KOPT-K1 (cell line): ENCODE measurements around the gene PDE6H.
A peak's percentile ranks its signal among the peaks of the same experiment; 100 is the strongest.

ENCODE experiments used
- H3K27ac ChIP-seq: fragments of 200-600 bp; sonication (generic); 2 replicates; pipeline ENCODE4 v1.5.1; 2016; ENCODE audit warnings: antibody characterized with exemption, mild to moderate bottlenecking, low read depth, low read length; ENCODE audit not compliant: poor library complexity, severe bottlenecking
- H3K36me3 ChIP-seq: fragments of 200-600 bp; sonication (generic); 2 replicates; pipeline ENCODE4 v1.5.1; 2017; ENCODE audit warnings: antibody characterized with exemption, mild to moderate bottlenecking, low read length, moderate library complexity; ENCODE audit not compliant: insufficient read depth
- H3K9me3 ChIP-seq: fragments of 200-600 bp; sonication (generic); 2 replicates; pipeline ENCODE4 v1.5.1; 2017; ENCODE audit warnings: antibody characterized with exemption, low read length, mild to moderate bottlenecking; ENCODE audit not compliant: insufficient read depth, poor library complexity, severe bottlenecking

The PDE6H gene

DNA sequence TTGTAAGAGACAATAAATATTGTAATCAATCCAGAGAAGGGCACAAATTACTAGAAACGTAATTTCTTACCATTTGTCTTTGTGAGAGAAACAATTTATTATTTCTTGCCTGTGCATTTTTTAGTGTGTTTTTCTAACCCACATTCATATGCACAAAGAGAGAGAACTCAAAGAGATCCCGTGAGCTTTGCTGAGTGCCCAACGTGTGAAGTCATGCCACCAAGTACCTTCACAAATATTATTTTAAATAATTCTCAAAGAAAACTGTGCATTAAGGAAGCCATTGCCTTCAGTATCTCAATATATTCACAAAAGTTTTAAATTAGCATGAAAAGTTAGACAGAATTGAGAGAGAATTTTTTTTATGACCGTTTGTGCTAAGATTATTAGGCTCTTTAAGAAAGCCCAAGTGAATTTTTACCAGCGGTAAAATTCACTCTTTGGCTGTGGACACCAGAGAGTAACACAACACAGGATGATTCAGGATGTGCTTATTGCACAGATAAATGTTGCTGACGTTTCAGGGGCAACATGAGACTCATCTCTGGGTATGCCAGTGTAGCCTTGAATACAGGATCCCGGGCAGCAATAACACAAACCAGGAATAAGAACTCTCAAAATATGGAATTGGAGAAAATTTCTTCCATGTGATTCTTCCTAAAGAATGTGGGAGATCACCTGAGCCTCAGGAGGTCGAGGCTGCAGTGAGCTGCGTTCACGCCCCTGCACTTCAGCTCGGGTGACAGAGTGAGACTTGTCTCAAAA lies 14.3 kb upstream of the PDE6H start:
- peaks cover 58% of the 10 kb centered on the region for H3K36me3 ChIP-seq
- no peaks in the 10 kb centered on the region for H3K9me3 ChIP-seq
- peak overlapping the region; percentile 99 for H3K27ac ChIP-seq

DNA sequence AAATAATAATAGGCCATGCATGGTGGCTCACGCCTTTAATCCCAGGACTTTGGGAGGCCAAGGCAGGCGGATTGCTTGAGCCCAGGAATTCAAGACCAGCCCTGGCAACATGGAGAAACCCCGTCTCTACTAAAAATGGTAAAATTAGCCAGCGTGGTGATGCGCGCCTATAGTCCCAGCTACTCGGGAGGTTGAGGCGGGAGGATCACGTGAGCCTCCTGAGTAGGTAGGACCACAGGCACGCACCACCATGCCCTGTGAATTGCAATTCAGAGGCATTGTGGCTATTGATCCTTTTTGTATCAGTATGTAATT lies 13.8 kb upstream of the PDE6H start:
- Histone ChIP-seq H3K27ac (peak overlapping the region; percentile 99), H3K9me3 (no peaks in the 10 kb centered on the region), H3K36me3 (peaks cover 53% of the 10 kb centered on the region)

DNA sequence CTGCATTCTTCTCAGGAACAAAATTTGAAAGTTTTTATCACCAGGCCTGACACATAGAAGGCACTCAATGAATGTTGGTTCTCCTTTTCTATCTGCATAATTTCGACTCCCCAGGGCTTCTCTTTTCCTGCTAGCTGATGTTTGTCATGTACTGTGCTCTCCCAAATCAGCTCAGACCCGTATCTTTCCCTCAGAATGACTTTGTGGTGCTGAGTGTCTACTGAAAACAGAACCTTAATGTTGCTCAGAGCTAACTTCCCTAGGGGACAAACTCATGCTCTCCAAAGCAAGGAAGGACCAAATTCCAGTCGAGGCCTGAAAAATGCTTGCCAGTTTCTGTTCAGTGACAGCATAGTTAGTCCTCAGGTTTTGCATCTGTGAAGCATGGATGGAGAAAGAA lies 13.4 kb upstream of the PDE6H start:
- Histone ChIP-seq H3K27ac (peak overlapping the region; percentile 99), H3K36me3 (peaks cover 49% of the 10 kb centered on the region), H3K9me3 (no peaks in the 10 kb centered on the region)

DNA sequence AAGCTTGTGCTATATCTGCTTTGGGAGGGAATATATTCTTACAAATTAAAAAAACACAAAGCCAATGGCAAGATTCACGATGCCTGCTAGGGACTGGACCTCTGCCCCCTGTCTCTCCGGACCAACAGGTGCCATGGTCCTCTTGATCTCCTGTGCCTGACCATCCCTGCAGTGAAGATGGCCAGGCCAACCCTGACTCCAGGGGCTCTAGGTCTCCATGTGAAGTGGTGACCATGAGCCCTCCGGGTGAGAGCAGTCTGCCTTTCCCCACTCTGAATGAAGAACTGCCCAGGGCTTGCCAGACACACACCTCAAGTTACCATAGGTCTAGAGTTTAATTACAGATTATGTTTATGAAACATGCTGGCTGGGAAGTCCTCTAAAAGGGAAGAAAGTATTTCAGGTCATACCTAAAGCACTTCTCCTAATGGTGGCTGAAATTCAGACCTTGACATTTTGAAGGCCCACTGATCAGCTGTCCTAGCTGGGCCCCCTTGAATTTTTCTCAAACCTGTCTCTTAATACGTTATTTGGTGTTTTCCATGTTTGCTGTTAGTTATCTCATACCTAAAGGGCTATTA lies 12.8 kb upstream of the PDE6H start:
- Histone ChIP-seq H3K9me3 (no peaks in the 10 kb centered on the region), H3K36me3 (peaks cover 47% of the 10 kb centered on the region), H3K27ac (peak overlapping the region; percentile 99)

DNA sequence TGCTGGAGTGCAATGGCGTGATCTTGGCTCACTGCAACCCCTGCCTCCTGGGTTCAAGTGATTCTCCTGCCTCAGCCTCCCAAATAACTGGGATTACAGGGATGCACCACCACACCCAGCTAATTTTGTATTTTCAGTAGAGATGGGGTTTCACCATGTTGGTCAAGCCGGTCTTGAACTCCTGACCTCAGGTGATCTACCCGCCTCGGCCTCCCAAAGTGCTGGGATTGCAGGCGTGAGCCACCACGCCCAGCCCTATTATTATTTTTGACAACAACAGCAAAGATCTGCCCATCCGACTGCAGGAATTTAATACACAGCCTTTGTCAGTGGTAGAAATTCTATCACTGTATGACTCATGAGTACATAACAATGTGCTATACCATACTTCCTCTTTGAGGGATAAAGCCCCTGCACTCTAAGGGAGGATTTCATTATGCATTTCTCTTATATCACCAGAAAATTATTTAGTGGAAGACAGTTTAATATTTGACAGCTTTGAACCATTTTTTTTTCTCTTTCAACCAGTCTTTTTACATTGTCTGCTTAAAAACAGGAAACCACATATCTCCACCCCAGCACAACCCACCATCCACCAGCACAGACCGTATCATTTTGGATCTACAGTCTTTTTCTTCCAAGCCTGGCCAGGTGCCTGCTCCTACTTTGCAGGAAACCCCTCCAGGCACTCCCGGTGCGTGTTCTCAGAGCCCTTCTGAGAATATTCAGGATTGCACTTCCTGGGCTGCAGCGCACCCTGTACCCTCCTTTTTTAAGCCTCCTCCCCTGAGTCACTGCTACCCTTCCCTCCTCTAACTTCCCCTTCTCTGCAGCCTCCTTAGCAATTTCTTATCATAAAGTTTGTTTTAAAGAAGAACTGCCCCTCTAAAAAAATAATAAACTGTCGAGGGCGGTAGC lies 12.0 kb upstream of the PDE6H start:
- peaks cover 43% of the 10 kb centered on the region for H3K36me3 ChIP-seq
- no peaks in the 10 kb centered on the region for H3K9me3 ChIP-seq
- H3K27ac ChIP-seq = peak overlapping the region; percentile 99

DNA sequence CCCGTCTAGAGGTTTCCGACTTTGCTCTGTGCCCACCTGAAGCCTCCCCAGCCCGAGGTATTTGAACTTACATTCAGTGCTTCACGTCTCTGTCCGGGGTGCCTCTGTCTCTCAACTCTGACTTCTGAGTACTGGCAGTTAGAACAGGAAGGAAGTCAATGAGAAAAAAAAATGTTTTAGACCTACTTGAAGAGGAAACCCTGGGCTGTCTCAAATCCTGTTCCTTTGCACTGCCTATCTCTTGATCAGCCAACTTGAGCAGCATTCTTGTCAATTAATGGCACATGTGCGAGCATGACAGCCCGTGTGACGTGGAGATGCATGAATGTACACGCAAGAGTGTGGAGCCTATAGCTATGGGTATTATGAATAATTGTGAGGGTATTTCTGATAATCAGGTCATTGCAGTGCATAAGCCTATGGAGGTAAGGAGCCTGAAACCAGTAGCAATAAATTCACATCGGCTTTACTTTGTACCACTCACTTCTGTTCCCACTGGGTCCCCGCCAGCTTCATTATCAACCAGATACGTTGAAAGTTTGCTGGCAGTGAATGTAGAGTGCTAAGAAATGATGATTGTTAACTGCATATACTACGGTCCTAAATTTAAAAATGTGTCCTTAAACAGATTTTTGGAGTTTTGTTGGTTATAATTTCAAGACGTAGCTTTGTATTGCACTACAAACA lies 11.2 kb upstream of the PDE6H start, which contains the start of gene ARHGDIB:
ARHGDIB (minus strand) TSS at position 136 of the 687 bp plus-strand sequence. CDS start 10,889 bp downstream, outside the sequence.
- Histone ChIP-seq H3K9me3 (no peaks in the 10 kb centered on the region), H3K27ac (peak within 1 kb of the TSS; percentile 99), H3K36me3 (peaks cover 35% of the 10 kb centered on the region)

DNA sequence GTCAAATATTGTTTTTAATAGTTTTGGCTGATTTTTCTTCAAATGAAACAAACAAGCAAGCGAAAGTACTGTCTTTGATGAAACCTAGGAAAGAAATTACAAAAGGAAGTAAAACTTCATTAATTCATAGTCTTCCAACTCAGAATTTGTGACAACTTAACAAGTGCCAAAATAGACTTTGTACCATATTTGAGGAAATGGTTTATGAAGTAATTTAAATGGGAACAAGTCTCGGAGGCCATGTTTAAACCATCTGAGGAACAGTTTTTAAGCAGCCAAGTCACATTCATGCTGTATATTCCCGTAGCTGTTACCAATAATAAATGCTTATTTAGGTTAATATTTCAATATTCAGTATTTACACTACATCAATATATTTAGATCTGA lies 10.7 kb upstream of the PDE6H start:
- Histone ChIP-seq H3K9me3 (no peaks in the 10 kb centered on the region), H3K36me3 (peaks cover 29% of the 10 kb centered on the region), H3K27ac (peak overlapping the region; percentile 99)

DNA sequence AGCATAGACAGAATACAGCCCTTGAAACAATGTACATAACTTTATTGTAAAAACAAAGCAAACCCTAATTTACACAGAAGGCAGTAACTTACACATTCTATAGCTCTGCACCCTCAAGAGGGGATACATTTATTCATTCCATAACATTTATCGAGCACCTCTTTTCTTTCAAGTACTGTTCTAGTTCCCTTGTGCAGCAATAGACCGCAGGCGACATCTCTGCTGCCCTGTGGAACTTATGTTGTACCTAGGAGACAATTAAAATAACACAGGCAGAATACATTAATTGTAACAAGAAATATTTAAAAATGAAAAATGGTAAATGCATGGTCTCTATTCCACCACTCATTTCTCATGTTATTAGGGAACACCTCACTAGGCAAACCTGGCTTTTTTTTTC lies 10.0 kb upstream of the PDE6H start:
- Histone ChIP-seq H3K36me3 (peaks cover 23% of the 10 kb centered on the region), H3K9me3 (no peaks in the 10 kb centered on the region), H3K27ac (peak overlapping the region; percentile 99)

DNA sequence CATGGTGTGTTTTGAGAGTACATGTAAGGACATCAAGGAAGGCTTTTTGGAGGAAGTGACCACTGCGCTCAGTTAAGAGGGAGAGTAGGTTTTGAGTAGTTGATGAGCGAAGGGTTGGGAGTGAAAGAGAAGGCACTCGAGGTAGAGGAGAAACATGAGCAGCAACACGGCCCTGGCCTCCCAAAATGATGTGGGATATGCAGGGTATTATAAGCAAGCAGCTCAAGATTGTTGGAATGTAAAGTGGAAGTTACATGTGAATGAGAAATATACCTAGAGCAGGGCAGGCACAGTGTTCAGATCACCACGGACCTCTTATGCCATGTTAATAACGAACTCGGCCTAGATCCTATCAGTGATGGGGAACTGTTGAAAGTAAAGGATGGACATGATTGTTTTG lies 9.3 kb upstream of the PDE6H start:
- Histone ChIP-seq H3K27ac (peak overlapping the region; percentile 99), H3K36me3 (peaks cover 16% of the 10 kb centered on the region), H3K9me3 (no peaks in the 10 kb centered on the region)

DNA sequence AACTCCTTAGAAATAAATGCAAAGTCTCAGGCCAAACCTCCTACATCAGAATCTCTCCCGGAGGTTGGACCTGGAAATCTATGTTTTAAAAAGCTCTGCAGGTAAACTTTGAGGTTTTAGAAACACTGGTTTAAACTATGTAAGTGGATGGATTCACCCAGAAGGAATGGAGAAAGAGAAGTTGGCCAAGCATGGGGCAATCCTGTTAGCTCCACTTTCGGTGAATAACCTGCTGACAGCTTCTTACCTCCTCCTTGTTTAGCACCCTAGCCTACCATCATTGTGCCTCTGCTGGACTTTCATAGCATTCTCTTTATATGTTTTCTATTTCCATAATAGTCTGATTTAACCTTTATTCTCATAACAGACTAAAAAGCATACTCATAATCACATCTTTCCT lies 8.4 kb upstream of the PDE6H start:
- H3K27ac ChIP-seq = peak overlapping the region; percentile 99
- peaks cover 7% of the 10 kb centered on the region; the same call in 1 of the 2 replicates for H3K36me3 ChIP-seq

DNA sequence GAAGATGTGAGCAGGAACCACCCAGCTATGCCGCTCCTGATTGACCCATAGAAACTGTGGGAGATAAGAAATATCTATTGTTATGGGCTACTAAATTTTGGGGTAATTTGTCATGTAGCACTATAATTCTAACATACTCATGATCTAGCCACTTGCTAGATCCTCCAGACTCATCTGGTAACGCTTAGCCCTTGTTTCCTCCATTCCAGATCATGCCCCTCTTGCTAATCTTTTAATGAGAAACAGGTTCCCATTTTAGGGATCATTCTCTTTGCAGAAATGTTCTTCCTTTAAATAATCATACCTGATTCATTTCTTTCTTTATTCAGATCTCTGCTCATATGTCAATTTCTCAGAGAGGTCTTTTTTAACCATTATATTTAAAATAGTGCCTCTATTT lies 7.6 kb upstream of the PDE6H start:
- H3K27ac ChIP-seq = no peak overlapping the region
- no peaks in the 10 kb centered on the region for H3K9me3 ChIP-seq
- H3K36me3 ChIP-seq = no peaks in the 10 kb centered on the region

More for the DNA sequence above, 8.4 kb upstream of the PDE6H start:
- no peaks in the 10 kb centered on the region for H3K9me3 ChIP-seq

DNA sequence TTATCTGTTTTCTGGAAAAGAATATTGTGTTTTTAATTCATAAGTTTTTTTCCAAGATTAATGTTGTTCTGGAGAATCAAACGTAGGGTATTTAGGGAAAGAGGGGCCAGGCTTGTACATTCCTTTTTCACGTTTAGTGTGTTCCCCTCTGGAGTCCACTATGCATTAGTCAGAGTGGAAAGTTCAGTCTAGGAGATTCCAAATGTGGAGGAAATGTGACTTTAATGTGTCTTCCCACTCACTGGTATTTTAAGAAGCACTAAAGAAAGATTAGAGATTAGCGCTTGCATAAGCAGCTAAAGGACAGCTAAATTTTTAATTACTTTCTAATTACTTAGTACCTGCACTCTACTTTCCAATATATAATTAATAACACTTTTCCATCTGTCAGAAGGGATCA lies 4.4 kb upstream of the PDE6H start:
- Histone ChIP-seq H3K27ac (no peak overlapping the region), H3K36me3 (no peaks in the 10 kb centered on the region), H3K9me3 (no peaks in the 10 kb centered on the region)

DNA sequence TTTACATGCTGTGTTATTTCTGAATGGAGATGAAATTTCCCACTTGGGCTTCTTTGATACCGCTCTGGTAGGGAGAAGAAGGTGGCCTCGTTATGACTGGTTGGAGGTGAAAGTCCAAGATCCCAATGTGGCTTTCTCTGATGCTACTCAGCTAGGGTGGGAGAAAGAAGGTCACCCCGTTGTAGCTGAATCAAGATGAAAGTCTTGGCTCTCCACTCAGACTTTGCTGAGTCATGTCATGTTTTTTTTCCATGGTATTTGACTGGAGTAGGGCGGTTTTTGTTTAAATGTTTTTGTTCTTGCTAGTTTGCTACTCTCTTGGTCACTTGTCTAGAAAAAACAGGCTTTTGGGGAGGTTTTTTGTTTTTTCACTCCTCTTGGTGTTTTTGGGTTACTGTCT lies 2.4 kb upstream of the PDE6H start:
- no peak overlapping the region for H3K27ac ChIP-seq

DNA sequence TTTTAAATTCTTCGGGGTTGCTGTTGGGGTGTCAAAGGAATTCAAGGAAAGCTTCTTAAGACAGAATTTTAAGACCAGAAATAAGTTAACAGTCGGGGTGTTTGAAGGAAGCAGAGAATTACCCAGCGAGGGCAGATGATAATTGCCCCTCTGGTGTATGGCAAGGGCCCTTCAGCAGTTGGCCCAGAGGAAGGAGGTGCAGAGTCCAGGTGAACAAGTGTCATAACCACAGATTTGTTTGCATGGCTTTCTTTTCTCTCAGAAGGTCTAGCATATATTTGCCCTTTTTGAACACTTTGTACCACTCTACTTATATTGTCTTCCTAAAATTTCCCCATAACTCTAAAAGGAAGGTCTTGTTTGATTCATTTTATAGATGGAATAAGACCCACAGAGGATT lies 1.8 kb downstream of the PDE6H start:
- no peaks in the 10 kb centered on the region for H3K36me3 ChIP-seq
- H3K27ac ChIP-seq = no peak overlapping the region
- no peaks in the 10 kb centered on the region for H3K9me3 ChIP-seq

More for the DNA sequence above, 2.4 kb upstream of the PDE6H start:
- H3K36me3 ChIP-seq = no peaks in the 10 kb centered on the region
- no peaks in the 10 kb centered on the region for H3K9me3 ChIP-seq

DNA sequence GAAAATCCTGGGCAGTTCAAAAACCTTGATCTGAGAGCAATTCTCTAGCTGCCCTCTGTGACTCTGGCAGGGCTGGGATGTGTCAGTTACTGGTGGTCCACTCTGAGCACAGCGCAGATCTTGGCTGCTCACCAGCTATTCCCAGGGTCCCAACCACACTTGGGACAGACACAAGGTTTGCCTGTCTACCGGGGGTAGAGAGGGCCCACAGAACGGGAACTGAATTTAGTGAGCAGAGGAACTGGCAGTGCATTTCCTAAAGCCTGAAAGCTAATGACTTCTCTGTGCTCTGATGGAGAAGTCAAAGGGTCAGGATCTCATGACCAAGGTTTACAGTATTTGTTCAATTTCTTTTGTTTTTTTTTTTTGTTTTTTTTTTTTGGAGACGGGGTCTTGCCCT lies 2.6 kb downstream of the PDE6H start:
- H3K36me3 ChIP-seq = no peaks in the 10 kb centered on the region
- no peak overlapping the region for H3K27ac ChIP-seq
- H3K9me3 ChIP-seq = no peaks in the 10 kb centered on the region
